Loucy (cell line): ENCODE measurements around the gene APLP2.

Experiments used
- H2AFZ ChIP-seq: fragments of 200-600 bp; sonication (generic); 2 replicates; pipeline ENCODE4 v1.6.0; 2016; ENCODE audit warnings: antibody characterized with exemption, mild to moderate bottlenecking, low read length, moderate library complexity
- H3F3A ChIP-seq: fragments of 200-600 bp; 2 replicates; pipeline ENCODE4 v1.6.0; 2016; ENCODE audit warnings: antibody characterized with exemption, low read depth, mild to moderate bottlenecking
- H3K27me3 ChIP-seq: fragments of 200-600 bp; sonication (generic); 2 replicates; pipeline ENCODE4 v1.6.1; 2014; ENCODE audit warnings: low read length, mild to moderate bottlenecking; ENCODE audit not compliant: insufficient read depth, poor library complexity, severe bottlenecking
- H3K36me3 ChIP-seq: fragments of 200-600 bp; sonication (generic); 2 replicates; pipeline ENCODE4 v1.6.1; 2016; ENCODE audit warnings: low read length; ENCODE audit not compliant: insufficient read depth
- H3K4me1 ChIP-seq: fragments of 200-600 bp; sonication (generic); 2 replicates; pipeline ENCODE4 v1.5.1; 2014; ENCODE audit warnings: low read length, mild to moderate bottlenecking; ENCODE audit not compliant: insufficient read depth, poor library complexity, severe bottlenecking
- H3K4me2 ChIP-seq: fragments of 200-600 bp; sonication (generic); 2 replicates; pipeline ENCODE4 v1.6.0; 2014; ENCODE audit warnings: antibody characterized with exemption, low read length, low read depth, mild to moderate bottlenecking; ENCODE audit not compliant: poor library complexity, severe bottlenecking
- H3K4me3 ChIP-seq: fragments of 200-600 bp; sonication (generic); 2 replicates; pipeline ENCODE4 v1.5.1; 2014; ENCODE audit warnings: low read length, mild to moderate bottlenecking, mixed read lengths; ENCODE audit not compliant: poor library complexity, severe bottlenecking
- H3K79me2 ChIP-seq: fragments of 200-600 bp; sonication (generic); 2 replicates; pipeline ENCODE4 v1.6.1; 2014; ENCODE audit warnings: low read length; ENCODE audit not compliant: insufficient read depth
- H3K9ac ChIP-seq: fragments of 200-600 bp; sonication (generic); 2 replicates; pipeline ENCODE4 v1.6.0; 2014; ENCODE audit warnings: mild to moderate bottlenecking, low read depth, low read length, moderate library complexity; ENCODE audit not compliant: poor library complexity, severe bottlenecking
- H3K9me2 ChIP-seq: fragments of 200-600 bp; sonication (generic); replicated peaks from 2 replicates; pipeline ENCODE4 v1.6.1; 2016; ENCODE audit warnings: low read depth, low read length, mixed read lengths
- H3K9me3 ChIP-seq: fragments of 200-600 bp; sonication (generic); 2 replicates; pipeline ENCODE4 v1.6.1; 2014; ENCODE audit warnings: mild to moderate bottlenecking, antibody characterized with exemption, low read length, low read depth; ENCODE audit not compliant: insufficient read depth
- H4K20me1 ChIP-seq: fragments of 200-600 bp; sonication (generic); 2 replicates; pipeline ENCODE4 v1.6.0; 2014; ENCODE audit warnings: antibody characterized with exemption, low read length, mild to moderate bottlenecking; ENCODE audit not compliant: insufficient read depth, poor library complexity, severe bottlenecking
- CTCF ChIP-seq: fragments of 200-600 bp; sonication (generic); conservative IDR thresholded peaks from 2 replicates; pipeline ENCODE4 v1.5.1; 2014; ENCODE audit warnings: mild to moderate bottlenecking, antibody characterized with exemption, low read length
- EZH2phosphoT487 ChIP-seq: fragments of 200-600 bp; IDR thresholded peaks from 2 replicates; pipeline ENCODE4 v1.6.1; 2018; ENCODE audit warnings: antibody characterized with exemption, mild to moderate bottlenecking, moderate library complexity, borderline replicate concordance

APLP2 gene

GRCh38 chr11:130074736-130075135 is 5.0 kb downstream of the APLP2 start:
- no peaks in the 10 kb centered on the region for H3K27me3 ChIP-seq
- no peak overlapping the region for H3K9ac ChIP-seq
- peak overlapping the region; percentile 60 for H3K4me2 ChIP-seq
- H4K20me1 ChIP-seq: peaks cover 72% of the 10 kb centered on the region
- no peaks in the 10 kb centered on the region for H3K9me2 ChIP-seq
- H2AFZ ChIP-seq: no peak overlapping the region
- peak overlapping the region; percentile 27 for H3K4me3 ChIP-seq
- no peaks in the 10 kb centered on the region for H3K9me3 ChIP-seq
- no peak for TF ChIP-seq EZH2phosphoT487
- H3K36me3 ChIP-seq: no peaks in the 10 kb centered on the region
- no peaks in the 10 kb centered on the region for H3F3A ChIP-seq
- H3K4me1 ChIP-seq: peaks cover 56% of the 10 kb centered on the region
- H3K79me2 ChIP-seq: peaks cover 96% of the 10 kb centered on the region

- Histone ChIP-seq H3K9me3 (no peaks in the 10 kb centered on the region), H3K9ac (peak overlapping the region; percentile 12), H3K9me2 (no peaks in the 10 kb centered on the region), H3K4me2 (peak overlapping the region; percentile 60), H4K20me1 (peaks cover 63% of the 10 kb centered on the region), H3K27me3 (no peaks in the 10 kb centered on the region), H3K79me2 (peaks cover 99% of the 10 kb centered on the region), H3K4me1 (peaks cover 50% of the 10 kb centered on the region), H3F3A (no peaks in the 10 kb centered on the region), H3K36me3 (no peaks in the 10 kb centered on the region), H2AFZ (no peak overlapping the region), H3K4me3 (peak overlapping the region; percentile 12)
- TF ChIP-seq EZH2phosphoT487 (no peak), CTCF (no peak)
Observed at GRCh38 chr11:130076778-130077481, 7.2 kb downstream of the APLP2 start.

- TF ChIP-seq CTCF (no peak), EZH2phosphoT487 (no peak)
- H3K9ac ChIP-seq: peak overlapping the region; percentile 12
- H3K4me3 ChIP-seq: peak overlapping the region; percentile 12
- H3K9me3 ChIP-seq: no peaks in the 10 kb centered on the region
- H3F3A ChIP-seq: no peaks in the 10 kb centered on the region
- peaks cover 58% of the 10 kb centered on the region for H4K20me1 ChIP-seq
- no peaks in the 10 kb centered on the region for H3K27me3 ChIP-seq
- H3K4me2 ChIP-seq: peak overlapping the region; percentile 60
- H3K36me3 ChIP-seq: no peaks in the 10 kb centered on the region
- peaks cover 99% of the 10 kb centered on the region for H3K79me2 ChIP-seq
- peaks cover 47% of the 10 kb centered on the region for H3K4me1 ChIP-seq
- no peaks in the 10 kb centered on the region for H3K9me2 ChIP-seq
- no peak overlapping the region for H2AFZ ChIP-seq
Observed at GRCh38 chr11:130077671-130078070, 8.0 kb downstream of the APLP2 start.

- TF ChIP-seq EZH2phosphoT487 (no peak), CTCF (no peak)
- Histone ChIP-seq H3K9me3 (no peaks in the 10 kb centered on the region), H3K27me3 (no peaks in the 10 kb centered on the region), H2AFZ (no peak overlapping the region), H3K79me2 (peaks cover 99% of the 10 kb centered on the region), H4K20me1 (peaks cover 54% of the 10 kb centered on the region), H3K36me3 (no peaks in the 10 kb centered on the region; the same call in 1 of the 2 replicates), H3K9ac (no peak overlapping the region), H3K4me3 (peak overlapping the region; percentile 32), H3K4me2 (peak overlapping the region; percentile 60), H3K4me1 (peaks cover 45% of the 10 kb centered on the region), H3F3A (no peaks in the 10 kb centered on the region), H3K9me2 (no peaks in the 10 kb centered on the region)
Observed at GRCh38 chr11:130078080-130078479, 8.4 kb downstream of the APLP2 start.
